IMR-90 (cell line): Measurements from ENCODE around the gene DLG4. TPM values are rescaled to one million over a fixed set of nuclear protein-coding genes. Genes with fewer than 3 reads are reported as not detected.
A peak's percentile ranks its signal among the peaks of the same experiment; 100 is the strongest.

ENCODE experiments used
- ATAC-seq: fragments of 200-7000 bp; cut with Tn5 transposase; 2 replicates; pipeline ENCODE4 v1.9.1; 2020; ENCODE audit warnings: low read depth, mild to moderate bottlenecking, moderate library complexity
- BruUV-seq: library from RNA; stranded (reverse); fragments of 400-500 nt; replicated peaks from 2 replicates; lab custom pipeline; 2021; lab: Mats Ljungman, UMichigan
- CTCF ChIA-PET: fragments of 300-600 bp; formaldehyde crosslinking; extraction: SDS; loops from one replicate; lab custom pipeline; 2021; ENCODE audit warnings: antibody characterized with exemption; lab: Yijun Ruan, JAX
- POLR2A ChIA-PET: fragments of 300-600 bp; sonication (Branson Sonifier 250); formaldehyde crosslinking; loops from one replicate; lab custom pipeline; 2022; ENCODE audit warnings: antibody characterized with exemption; ENCODE audit not compliant: unreplicated experiment; lab: Charles Lee
- DNase-seq: peaks from one replicate; pipeline ENCODE4 v3.0.0; 2013
- H2AFZ ChIP-seq: replicated peaks from 2 replicates; pipeline ENCODE3; 2013; ENCODE audit warnings: low read length, mild to moderate bottlenecking; ENCODE audit not compliant: poor library complexity
- H2AK5ac ChIP-seq: 2 replicates; pipeline ENCODE4 v1.6.1; 2013; ENCODE audit warnings: low read depth, low read length, inconsistent platforms
- H2AK9ac ChIP-seq: replicated peaks from 2 replicates; pipeline ENCODE3; 2013; ENCODE audit warnings: mild to moderate bottlenecking, low read depth, low read length, moderate library complexity; ENCODE audit not compliant: poor library complexity
- H2BK120ac ChIP-seq: 2 replicates; pipeline ENCODE4 v1.6.1; 2013; ENCODE audit warnings: low read depth, low read length, inconsistent platforms
- H2BK15ac ChIP-seq: 3 replicates; pipeline ENCODE4 v1.6.1; 2013; ENCODE audit warnings: low read depth, low read length, inconsistent platforms
- H2BK20ac ChIP-seq: 2 replicates; pipeline ENCODE4 v1.6.1; 2013; ENCODE audit warnings: low read depth, mild to moderate bottlenecking, inconsistent platforms, low read length, moderate library complexity
- H2BK5ac ChIP-seq: 2 replicates; pipeline ENCODE4 v1.6.1; 2013; ENCODE audit warnings: mild to moderate bottlenecking, low read depth, low read length, inconsistent platforms; ENCODE audit not compliant: poor library complexity, severe bottlenecking
- H3K14ac ChIP-seq: replicated peaks from 2 replicates; pipeline ENCODE4 v1.6.1; 2013; ENCODE audit warnings: low read depth, low read length, inconsistent platforms
- H3K18ac ChIP-seq: 2 replicates; pipeline ENCODE4 v1.6.1; 2013; ENCODE audit warnings: low read depth, low read length, control low read depth
- H3K23ac ChIP-seq: 2 replicates; pipeline ENCODE4 v1.6.1; 2013; ENCODE audit warnings: low read depth, low read length, inconsistent platforms
- H3K27ac ChIP-seq: 2 replicates; pipeline ENCODE4 v1.5.1; 2013; ENCODE audit warnings: mild to moderate bottlenecking, control low read depth, low read length; ENCODE audit not compliant: insufficient read depth
- H3K27me3 ChIP-seq: 2 replicates; pipeline ENCODE4 v1.6.1; 2013; ENCODE audit warnings: low read length; ENCODE audit not compliant: control insufficient read depth, insufficient read depth
- H3K36me3 ChIP-seq: 2 replicates; pipeline ENCODE4 v1.6.1; 2013; ENCODE audit warnings: low read length, mixed read lengths; ENCODE audit not compliant: control insufficient read depth, insufficient read depth
- H3K4ac ChIP-seq: 2 replicates; pipeline ENCODE4 v1.6.1; 2013; ENCODE audit warnings: low read depth, low read length, inconsistent platforms
- H3K4me1 ChIP-seq: 2 replicates; pipeline ENCODE4 v1.6.1; 2013; ENCODE audit warnings: low read length, mixed read lengths; ENCODE audit not compliant: control insufficient read depth, insufficient read depth
- H3K4me2 ChIP-seq: 2 replicates; pipeline ENCODE4 v1.6.1; 2013; ENCODE audit warnings: low read depth, mild to moderate bottlenecking, control low read depth, low read length, moderate library complexity
- H3K4me3 ChIP-seq: 2 replicates; pipeline ENCODE4 v1.5.1; 2013; ENCODE audit warnings: low read depth, mild to moderate bottlenecking, control low read depth, low read length, moderate library complexity; ENCODE audit not compliant: insufficient read depth
- H3K56ac ChIP-seq: 2 replicates; pipeline ENCODE4 v1.6.1; 2013; ENCODE audit warnings: low read length, inconsistent platforms; ENCODE audit not compliant: insufficient read depth; ENCODE audit errors: extremely low read depth
- H3K79me1 ChIP-seq, 2 experiments: 2 replicates each; pipeline ENCODE4 v1.6.1; 2013; ENCODE audit warnings: low read length in 2 of 2, inconsistent platforms in 1 of 2, low read depth in 1 of 2
- H3K9ac ChIP-seq: 2 replicates; pipeline ENCODE4 v1.6.1; 2013; ENCODE audit warnings: low read depth, low read length, control low read depth
- H3K9me1 ChIP-seq: 2 replicates; pipeline ENCODE4 v1.6.1; 2013; ENCODE audit warnings: low read length, inconsistent platforms; ENCODE audit not compliant: insufficient read depth
- H3K9me3 ChIP-seq: 2 replicates; pipeline ENCODE4 v1.6.1; 2013; ENCODE audit warnings: low read length; ENCODE audit not compliant: control insufficient read depth, insufficient read depth
- H4K20me1 ChIP-seq: 2 replicates; pipeline ENCODE4 v1.6.1; 2013; ENCODE audit warnings: low read length, inconsistent platforms; ENCODE audit not compliant: insufficient read depth
- H4K5ac ChIP-seq: 2 replicates; pipeline ENCODE4 v1.6.1; 2013; ENCODE audit warnings: mild to moderate bottlenecking, low read depth, low read length, control low read depth
- H4K8ac ChIP-seq, 2 experiments: 2 replicates each; pipeline ENCODE4 v1.6.1; 2013; ENCODE audit warnings: low read depth in 2 of 2, low read length in 2 of 2, control low read depth in 1 of 2, inconsistent platforms in 1 of 2
- H4K91ac ChIP-seq: 2 replicates; pipeline ENCODE4 v1.6.1; 2013; ENCODE audit warnings: low read depth, low read length, inconsistent platforms; ENCODE audit not compliant: insufficient read depth
- ELK1 ChIP-seq: fragments of 150-350 bp; IDR thresholded peaks from 2 replicates; pipeline ENCODE4 v1.6.1; 2016; ENCODE audit warnings: low read depth, mild to moderate bottlenecking, low read length, moderate library complexity, borderline replicate concordance
- MXI1 ChIP-seq: IDR thresholded peaks from 2 replicates; pipeline ENCODE4 v1.6.1; 2012; ENCODE audit warnings: low read depth, mild to moderate bottlenecking, low read length, moderate library complexity, borderline replicate concordance
- POLR2A ChIP-seq: IDR thresholded peaks from 2 replicates; pipeline ENCODE4 v1.6.1; 2012; ENCODE audit warnings: mild to moderate bottlenecking, low read depth, low read length
- RCOR1 ChIP-seq: IDR thresholded peaks from 2 replicates; pipeline ENCODE4 v1.6.1; 2012; ENCODE audit warnings: mild to moderate bottlenecking, low read length, improper control_type of control experiment; ENCODE audit not compliant: insufficient replicate concordance
- WGBS, 2 experiments: methylation state at CpG; one replicate each; pipeline versions ENCODE4 v1.1.5 to v1.1.7; 2013; ENCODE audit warnings: missing lambda C conversion rate in 2 of 2; ENCODE audit not compliant: insufficient read length in 1 of 2; ENCODE audit errors: extremely low coverage in 2 of 2; 5-methylcytosine and 5-hydroxymethylcytosine counted together
- dilution Hi-C: fragments of 300-500 bp; cut with HindIII; formaldehyde crosslinking; loops from one replicate; pipeline ENCODE4 v1.14.3; 2018; ENCODE audit warnings: low sequenced_read_pairs; ENCODE audit not compliant: unreplicated experiment
- in situ Hi-C: fragments of 300-500 bp; cut with MboI; formaldehyde crosslinking; loops from 3 replicates; pipeline ENCODE4 v1.14.3; 2019; ENCODE audit warnings: low sequenced_read_pairs, inconsistent platforms, mixed read lengths
- intact Hi-C: fragments of 100-400 bp; cut with micrococcal nuclease; formaldehyde crosslinking; loops from 2 replicates; pipeline ENCODE4 v1.10.0; 2022
- polyA plus RNA-seq, 3 experiments: library from polyadenylated mRNA; depleted of rRNA; stranded (reverse); fragments of >200 nt; gene quantifications; 2 replicates each; pipeline ENCODE4 v1.2.3, GENCODE V29; 2012; ENCODE audit warnings: low replicate concordance in 1 of 3
- total RNA-seq: library from RNA; depleted of rRNA; stranded (reverse); fragments of >200 nt; gene quantifications from 2 replicates; pipeline ENCODE4 v1.2.3, GENCODE V29; 2012

Gene DLG4
- total and polyA plus RNA-seq, 2 of the 4 experiments (the other 2 are of a cell fraction) = 8.2 to 30.5 TPM

DNA sequence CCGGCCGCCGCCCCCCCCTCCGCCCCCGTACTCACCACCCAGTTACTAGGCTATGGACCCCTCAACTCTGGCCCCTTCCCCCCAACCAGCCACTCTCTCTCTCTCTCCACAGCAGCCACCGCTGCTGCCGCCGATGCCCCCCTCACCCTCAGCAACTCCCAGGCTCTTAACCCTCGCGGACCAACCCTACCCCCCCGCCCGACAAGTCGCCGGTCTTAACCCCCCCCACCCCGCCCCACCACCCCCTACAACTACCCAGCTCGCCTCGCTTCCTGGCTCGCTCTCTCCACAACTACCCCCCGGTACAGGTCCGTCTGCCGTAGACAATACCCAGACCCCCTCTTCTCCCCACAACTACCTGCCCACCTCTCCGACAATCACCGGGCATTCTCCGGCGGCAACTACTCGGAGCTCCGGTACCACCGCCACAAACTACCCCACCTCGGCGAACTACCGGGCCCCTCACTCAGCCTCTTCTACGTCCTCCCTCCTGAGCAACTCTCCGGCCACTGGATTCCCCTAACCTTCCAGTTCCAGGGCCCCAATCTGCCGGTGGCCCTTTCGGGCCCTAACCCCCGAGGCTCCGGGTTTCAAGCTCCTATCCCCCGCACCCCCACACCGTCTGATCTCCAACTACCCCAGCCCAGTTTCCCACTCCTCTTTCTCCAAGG lies 18.9 kb upstream of the DLG4 start (continued):
- no peak for TF ChIP-seq ELK1

GRCh38 chr17:7237761-7238419 lies 18.3 kb upstream of the DLG4 start:
- H3K23ac ChIP-seq = no peak overlapping the region
- H3K36me3 ChIP-seq = peaks cover 36% of the 10 kb centered on the region
- H2BK20ac ChIP-seq = no peak overlapping the region
- peaks cover 16 to 72% of the 10 kb centered on the region in 2 experiments; a peak in 3 of 4 replicates for H3K79me1 ChIP-seq
- peak overlapping the region; percentile 34 to 38; a peak in 1 of 4 replicates for H4K8ac ChIP-seq
- in situ Hi-C loops (loop anchor here (25.0 kb wide), 1 partner anchor 924 kb away; the partner anchor contains the start of genes PER1 and VAMP2), dilution Hi-C loops (no loop called here), intact Hi-C loops (loop anchor here (5.0 kb wide), 1 partner anchor 59 kb away; no protein-coding TSS in a partner anchor)
- no TSS peak for BruUV-seq
- H2AK9ac ChIP-seq = peak overlapping the region; percentile 96
- H4K5ac ChIP-seq = no peak overlapping the region
- H3K27me3 ChIP-seq = no peaks in the 10 kb centered on the region
- peak overlapping the region; percentile 86 for H2AK5ac ChIP-seq
- H3K56ac ChIP-seq = no peak overlapping the region
- no peak overlapping the region for H2BK120ac ChIP-seq
- peaks cover 2% of the 10 kb centered on the region; the same call in 1 of the 2 replicates for H3K9me1 ChIP-seq
- peak overlapping the region; percentile 67; the same call in 1 of the 2 replicates for H3K14ac ChIP-seq
- H4K91ac ChIP-seq = 0 out of 2 replicates have a peak overlapping the region, but pooled peaks have one; percentile 75
- no peaks in the 10 kb centered on the region for H3K9me3 ChIP-seq
- H4K20me1 ChIP-seq = peaks cover 35% of the 10 kb centered on the region
- TF ChIP-seq POLR2A (peak; percentile 23; the same call in 1 of the 2 replicates), RCOR1 (no peak), MXI1 (peak; percentile 77; the same call in 1 of the 2 replicates)
- ChIA-PET POLR2A (no interaction called here), CTCF (no interaction called here)
- peak overlapping the region; percentile 81 for H2BK5ac ChIP-seq
- 7% methylated on average over 14 of the region's 73 CpGs; no CpG with 5 or more reads in 1 of the 2 experiments for WGBS, 2 experiments
- H3K18ac ChIP-seq = no peak overlapping the region
- peak overlapping the region; percentile 87 for H3K4me2 ChIP-seq
- peak overlapping the region; percentile 97 for H3K27ac ChIP-seq
- H2AFZ ChIP-seq = peak overlapping the region; percentile 83
- H3K4me1 ChIP-seq = peaks cover 11% of the 10 kb centered on the region
- H3K4ac ChIP-seq = peak overlapping the region; percentile 74; the same call in 1 of the 2 replicates
- H3K9ac ChIP-seq = peak overlapping the region; percentile 97
- peak; percentile 18 for ATAC-seq
- DNase-seq = peak; percentile 46
- no peak overlapping the region for H2BK15ac ChIP-seq
- peak overlapping the region; percentile 98 for H3K4me3 ChIP-seq
